Kidney epithelial cell (primary cell): Measurements from ENCODE around the gene ULBP2. TPM values are rescaled to one million over a fixed set of nuclear protein-coding genes. Genes with fewer than 3 reads are reported as not detected.

Experiments
- DNase-seq: peaks from one replicate; pipeline ENCODE4 v3.0.0-alpha.2; 2010; ENCODE audit warnings: low read depth
- H3K27me3 ChIP-seq: 2 replicates; pipeline ENCODE4 v1.6.0; 2011; ENCODE audit warnings: low read length; ENCODE audit not compliant: control insufficient read depth, insufficient read depth
- H3K36me3 ChIP-seq: 2 replicates; pipeline ENCODE4 v1.5.1; 2011; ENCODE audit warnings: low read length; ENCODE audit not compliant: control insufficient read depth, insufficient read depth
- H3K4me3 ChIP-seq: 2 replicates; pipeline ENCODE4 v1.5.1; 2011; ENCODE audit warnings: low read depth, mild to moderate bottlenecking, control low read depth, low read length
- total RNA-seq: library from RNA; depleted of rRNA; stranded (reverse); fragments of >200 nt; gene quantifications from 2 replicates; pipeline ENCODE4 v1.2.3, GENCODE V29; 2015
- TF ChIP-seq, protein P1 (sequence below): IDR thresholded peaks from 2 replicates; pipeline ENCODE4 v1.5.1; 2011; ENCODE audit warnings: mild to moderate bottlenecking, moderate library complexity, low read length, control low read depth, inconsistent platforms; ENCODE audit not compliant: insufficient read depth, poor library complexity, severe bottlenecking

The ULBP2 gene
- total RNA-seq, 1 donor from 2014 or later = 3.5 TPM

DNA sequence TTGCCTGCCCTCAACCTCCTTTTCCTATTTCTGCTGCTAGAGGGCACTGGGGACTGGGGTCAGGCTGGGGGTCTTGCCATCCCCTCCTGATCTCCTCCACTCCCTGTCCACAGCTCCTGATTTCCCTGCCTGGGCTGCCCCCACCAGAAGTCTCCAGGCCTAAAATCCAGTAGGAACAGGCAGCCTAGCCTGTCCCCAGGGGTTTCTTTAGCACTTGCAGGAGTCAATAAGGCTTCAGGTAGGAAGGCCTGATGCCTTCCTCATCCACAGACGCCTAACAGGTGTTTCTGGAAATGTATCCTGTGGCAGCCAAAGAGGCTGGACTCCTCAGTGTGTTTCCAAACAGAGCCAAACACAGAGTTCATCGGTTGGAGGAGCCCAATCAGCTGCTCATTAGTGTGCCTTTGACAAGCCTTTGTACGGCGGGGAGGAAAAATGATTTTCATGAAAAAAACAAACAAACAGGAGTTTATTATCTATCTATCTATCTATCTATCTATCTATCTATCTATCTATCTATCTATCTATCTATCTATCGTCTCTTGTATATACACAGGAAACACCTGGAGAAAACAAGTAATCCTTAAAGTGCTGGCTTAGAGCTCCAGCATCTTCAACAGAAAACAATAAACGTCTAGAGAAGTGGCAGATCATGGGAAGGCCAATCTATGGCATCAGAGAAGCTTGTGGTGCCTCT, 40.2 kb upstream of the ULBP2 start:
- H3K36me3 ChIP-seq = no peaks in the 10 kb centered on the region
- TF ChIP-seq, protein P1, sequence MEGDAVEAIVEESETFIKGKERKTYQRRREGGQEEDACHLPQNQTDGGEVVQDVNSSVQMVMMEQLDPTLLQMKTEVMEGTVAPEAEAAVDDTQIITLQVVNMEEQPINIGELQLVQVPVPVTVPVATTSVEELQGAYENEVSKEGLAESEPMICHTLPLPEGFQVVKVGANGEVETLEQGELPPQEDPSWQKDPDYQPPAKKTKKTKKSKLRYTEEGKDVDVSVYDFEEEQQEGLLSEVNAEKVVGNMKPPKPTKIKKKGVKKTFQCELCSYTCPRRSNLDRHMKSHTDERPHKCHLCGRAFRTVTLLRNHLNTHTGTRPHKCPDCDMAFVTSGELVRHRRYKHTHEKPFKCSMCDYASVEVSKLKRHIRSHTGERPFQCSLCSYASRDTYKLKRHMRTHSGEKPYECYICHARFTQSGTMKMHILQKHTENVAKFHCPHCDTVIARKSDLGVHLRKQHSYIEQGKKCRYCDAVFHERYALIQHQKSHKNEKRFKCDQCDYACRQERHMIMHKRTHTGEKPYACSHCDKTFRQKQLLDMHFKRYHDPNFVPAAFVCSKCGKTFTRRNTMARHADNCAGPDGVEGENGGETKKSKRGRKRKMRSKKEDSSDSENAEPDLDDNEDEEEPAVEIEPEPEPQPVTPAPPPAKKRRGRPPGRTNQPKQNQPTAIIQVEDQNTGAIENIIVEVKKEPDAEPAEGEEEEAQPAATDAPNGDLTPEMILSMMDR = no peak
- H3K4me3 ChIP-seq = no peak overlapping the region
- no peak for DNase-seq
- H3K27me3 ChIP-seq = peaks cover 2% of the 10 kb centered on the region

DNA sequence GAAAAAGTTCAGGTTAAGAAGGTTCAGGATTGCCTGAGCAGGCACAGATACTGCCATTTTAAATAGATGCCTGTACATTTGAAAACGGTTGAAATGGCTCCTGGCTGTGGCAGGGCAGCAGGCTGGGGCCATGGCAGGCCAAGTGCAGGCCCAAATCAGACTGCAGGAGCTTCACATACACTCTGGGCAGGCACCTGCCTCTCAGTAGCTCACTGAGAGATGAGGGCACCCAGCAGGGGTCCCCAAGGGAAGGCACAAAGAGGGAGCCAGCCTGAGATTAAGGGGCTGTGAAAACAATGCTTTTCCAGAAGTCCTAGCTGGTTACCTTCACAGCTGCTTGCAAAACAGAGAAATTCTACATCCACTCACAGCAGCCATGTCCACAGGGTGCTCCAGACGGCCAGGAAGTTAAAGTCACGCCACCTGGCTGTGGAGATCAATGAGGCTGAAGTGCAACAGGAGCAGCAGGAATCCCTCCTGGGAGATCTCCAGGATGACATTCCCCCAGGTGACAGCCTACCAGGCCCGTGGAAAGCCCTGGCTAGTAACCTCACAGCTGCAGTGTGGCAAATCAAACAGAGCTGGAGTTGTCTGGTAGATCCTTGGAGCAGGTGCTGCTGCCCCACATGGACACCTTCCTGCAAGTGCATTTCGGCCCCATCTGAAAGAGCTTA, 37.7 kb upstream of the ULBP2 start:
- DNase-seq = no peak
- peaks cover 2% of the 10 kb centered on the region for H3K27me3 ChIP-seq
- H3K4me3 ChIP-seq = no peak overlapping the region
- TF ChIP-seq, protein P1 = no peak
- H3K36me3 ChIP-seq = no peaks in the 10 kb centered on the region

DNA sequence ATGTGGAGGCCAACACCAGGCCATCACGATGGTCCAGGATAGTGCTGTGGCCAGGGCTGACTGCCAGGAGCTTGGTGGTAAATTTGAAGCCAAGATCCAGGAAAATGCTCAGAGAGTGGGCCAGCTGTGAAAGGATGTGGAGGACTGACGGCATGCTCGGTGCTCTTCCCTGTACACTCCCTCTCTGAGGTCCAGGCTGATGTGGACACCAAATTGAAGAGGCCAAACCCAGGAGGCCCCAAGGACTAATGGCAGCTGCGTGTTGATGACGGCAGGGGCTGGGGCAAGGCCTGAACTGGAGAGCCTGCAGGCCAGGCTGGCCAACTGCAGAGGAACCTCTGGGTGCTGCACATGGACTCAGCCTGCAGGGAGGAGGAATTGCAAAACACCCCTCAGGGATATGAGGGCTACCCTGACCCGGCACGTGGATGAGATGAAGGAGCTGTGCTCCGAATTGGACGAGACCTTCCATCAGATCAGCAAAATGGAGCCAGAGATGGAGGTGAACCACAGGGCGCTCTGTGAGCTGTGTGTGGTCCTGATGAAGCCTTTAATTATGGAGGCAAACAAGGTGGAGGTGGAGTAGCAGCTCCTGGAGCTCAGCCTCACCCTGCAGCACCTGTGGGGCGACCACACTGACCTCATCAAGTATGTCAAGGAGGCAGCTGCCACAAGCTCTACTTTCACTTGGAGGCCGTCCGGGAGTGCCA, 37.0 kb upstream of the ULBP2 start:
- Histone ChIP-seq H3K4me3 (no peak overlapping the region), H3K27me3 (peaks cover 2% of the 10 kb centered on the region), H3K36me3 (no peaks in the 10 kb centered on the region)
- no peak for DNase-seq
- TF ChIP-seq, protein P1 = no peak

GRCh38 chr6:149905371-149905910, 36.4 kb upstream of the ULBP2 start:
- H3K27me3 ChIP-seq = peaks cover 2% of the 10 kb centered on the region
- DNase-seq = no peak
- TF ChIP-seq, protein P1 = no peak
- no peak overlapping the region for H3K4me3 ChIP-seq
- no peaks in the 10 kb centered on the region for H3K36me3 ChIP-seq

- Histone ChIP-seq H3K36me3 (no peaks in the 10 kb centered on the region), H3K27me3 (peaks cover 2% of the 10 kb centered on the region), H3K4me3 (no peak overlapping the region)
- DNase-seq = no peak
- TF ChIP-seq, protein P1 = no peak
These were observed 35.9 kb upstream of the ULBP2 start for GRCh38 chr6:149905911-149906371.
